ENCODE results near the gene GSK3B. TPM values are rescaled to one million over a fixed set of nuclear protein-coding genes. Genes with fewer than 3 reads are reported as not detected.

The GSK3B gene
- total and polyA plus RNA-seq, 7 donors: 9.1 to 43.2 (median 34.5) TPM

- Histone ChIP-seq H3K4me3 (peak overlapping the region; percentile 66), H3K4me1 (peaks cover 7% of the 10 kb centered on the region), H3K36me3 (ENCODE audit: insufficient read depth in 1 of 2, low read depth in 1 of 2) (no peaks in the 10 kb centered on the region), H3K27ac (no peak overlapping the region), H3K27me3 (ENCODE audit: insufficient read depth in 3 of 3, low read length in 2 of 3) (peaks cover 0 to 4% (median 2%) of the 10 kb centered on the region in 3 donors), H3K9me3 (no peaks in the 10 kb centered on the region)
- intact Hi-C loops (cut with DNase I): no loop called here
- TF ChIP-seq CTCF (IDR thresholded peaks at IDR 0.05): no peak
- WGBS, 3 donors: 1 to 4% (median 2%) methylated on average over 33 of the region's 33 CpGs
- ATAC-seq: peak; percentile 36 to 72 (median 70)
- peak in 1 of 2 donors; percentile 37 for DNase-seq
These were observed 284.2 kb downstream of the GSK3B start for GRCh38 chr3:119810018-119810435.

- DNase-seq: no peak
These were observed 284.8 kb downstream of the GSK3B start for GRCh38 chr3:119809249-119810017.

GRCh38 chr3:119808843-119809242, 285.4 kb downstream of the GSK3B start:
- H3K4me3 ChIP-seq: no peak overlapping the region
- H3K36me3 ChIP-seq (ENCODE audit: insufficient read depth in 1 of 2, low read depth in 1 of 2): no peaks in the 10 kb centered on the region
- ATAC-seq: no peak
- DNase-seq: no peak
- no peak overlapping the region for H3K27ac ChIP-seq
- intact Hi-C loops (cut with DNase I): no loop called here
- no peak for TF ChIP-seq CTCF (IDR thresholded peaks at IDR 0.05)
- WGBS, 3 donors: 89 to 93% (median 91%) methylated on average over 6 of the region's 6 CpGs
- no peaks in the 10 kb centered on the region for H3K9me3 ChIP-seq
- H3K4me1 ChIP-seq: peaks cover 7% of the 10 kb centered on the region
- H3K27me3 ChIP-seq (ENCODE audit: insufficient read depth in 3 of 3, low read length in 2 of 3): peaks cover 0 to 4% (median 2%) of the 10 kb centered on the region in 3 donors

More at GRCh38 chr3:119809249-119810017, 284.8 kb downstream of the GSK3B start:
- intact Hi-C loops (cut with DNase I): no loop called here
- H3K4me3 ChIP-seq: peak overlapping the region; percentile 66
- TF ChIP-seq CTCF (IDR thresholded peaks at IDR 0.05): no peak
- H3K27ac ChIP-seq: no peak overlapping the region
- ATAC-seq: peak in 2 of 4 donors; percentile 27 to 32
- H3K4me1 ChIP-seq: peaks cover 7% of the 10 kb centered on the region
- 34 to 39% (median 35%) methylated on average over 25 to 31 of the region's 31 CpGs for WGBS, 3 donors
- peaks cover 0 to 4% (median 2%) of the 10 kb centered on the region in 3 donors for H3K27me3 ChIP-seq (ENCODE audit: insufficient read depth in 3 of 3, low read length in 2 of 3)
- H3K9me3 ChIP-seq: no peaks in the 10 kb centered on the region
- H3K36me3 ChIP-seq (ENCODE audit: insufficient read depth in 1 of 2, low read depth in 1 of 2): no peaks in the 10 kb centered on the region

- Histone ChIP-seq H3K27ac (no peak overlapping the region), H3K4me3 (no peak overlapping the region), H3K27me3 (ENCODE audit: insufficient read depth in 3 of 3, low read length in 2 of 3) (peaks cover 0 to 4% (median 0%) of the 10 kb centered on the region in 3 donors), H3K36me3 (ENCODE audit: insufficient read depth in 1 of 2, low read depth in 1 of 2) (no peaks in the 10 kb centered on the region), H3K4me1 (peaks cover 7% of the 10 kb centered on the region), H3K9me3 (no peaks in the 10 kb centered on the region)
- DNase-seq (no peak), ATAC-seq (no peak)
- intact Hi-C loops (cut with DNase I): no loop called here
- TF ChIP-seq CTCF (IDR thresholded peaks at IDR 0.05): no peak
- 94 to 97% (median 95%) methylated on average over 4 of the region's 4 CpGs for WGBS, 3 donors
These were observed 286.0 kb downstream of the GSK3B start for GRCh38 chr3:119808244-119808643.
